Measurements from ENCODE around the gene GSTA1. TPM values are rescaled to one million over a fixed set of nuclear protein-coding genes. Genes with fewer than 3 reads are reported as not detected.

The GSTA1 gene
- not detected in 2 replicates for total RNA-seq

GRCh38 chr6:52803668-52804255, at the start of gene GSTA1:
Gene GSTA1 (minus strand): TSS chr6:52803816. CDS start chr6:52799267, 4,549 bp downstream.

GRCh38 chr6:52840763-52841585, 37.4 kb upstream of the GSTA1 start, which contains the start of gene GSTA5:
Gene GSTA5 (minus strand): TSS chr6:52840813.

DNA sequence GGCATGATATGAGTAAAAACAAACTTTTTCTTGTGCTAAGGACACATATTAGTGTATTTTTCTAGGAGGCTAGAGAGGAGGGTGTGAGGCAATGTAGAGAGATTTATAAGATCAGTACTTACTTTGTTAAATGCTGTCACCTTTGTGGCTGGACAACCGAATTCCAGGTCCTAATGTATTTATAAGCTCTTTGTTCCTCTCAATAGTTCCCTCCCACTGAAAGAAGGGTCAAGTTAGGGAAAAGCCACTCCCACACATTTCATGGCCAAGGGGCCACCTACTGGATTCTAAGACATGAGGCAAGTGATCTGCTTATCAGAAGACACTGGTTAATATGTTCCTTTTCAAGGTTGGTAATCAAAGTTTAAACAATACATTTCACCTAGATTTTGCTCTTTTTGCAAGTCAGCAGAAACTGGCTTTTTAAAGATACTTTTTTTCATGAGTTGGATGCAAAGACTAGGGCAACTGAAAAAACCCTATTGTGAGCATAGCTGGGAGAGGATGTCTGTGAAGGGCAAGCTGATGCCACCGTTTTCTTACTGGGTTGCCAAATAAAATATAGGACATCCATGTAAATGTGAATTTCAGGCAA, 40.2 kb downstream of the GSTA1 start, which contains the start of gene GSTA2:
TSS of gene GSTA2 (minus strand) at position 154 of the 595 bp plus-strand sequence. CDS start 5,528 bp downstream, outside the sequence.

Other genes starting within 250 kb of the GSTA1 start
- gene TRAM2, start 226.8 kb downstream of the GSTA1 start, total RNA-seq: 35.3 and 113 TPM in 2 replicates
- gene TMEM14A, start 132.7 kb downstream of the GSTA1 start, total RNA-seq: 21.5 and 22.8 TPM in 2 replicates
- gene GSTA2, start 40.3 kb downstream of the GSTA1 start, total RNA-seq: not detected in 2 replicates
- gene GSTA5, start 37.0 kb upstream of the GSTA1 start, total RNA-seq: not detected in 2 replicates
- not detected in 2 replicates for gene GSTA3, start 105.9 kb upstream of the GSTA1 start, total RNA-seq
- 15.1 and 17.1 TPM in 2 replicates for gene GSTA4, start 191.5 kb upstream of the GSTA1 start, total RNA-seq

Measured in endothelial cell of coronary artery (primary cell).